Activated T-cell treated with anti-CD3 and anti-CD28 coated beads, Interleukin-2, amount 50 U/mL, for 48 hours (primary cell): ENCODE results near the gene LRCH1.
A peak's percentile ranks its signal among the peaks of the same experiment; 100 is the strongest.

Experiments used
- DNase-seq, 2 experiments: peaks; one replicate each; pipeline ENCODE4 v3.0.0-alpha.2; 2020

The LRCH1 gene

DNA sequence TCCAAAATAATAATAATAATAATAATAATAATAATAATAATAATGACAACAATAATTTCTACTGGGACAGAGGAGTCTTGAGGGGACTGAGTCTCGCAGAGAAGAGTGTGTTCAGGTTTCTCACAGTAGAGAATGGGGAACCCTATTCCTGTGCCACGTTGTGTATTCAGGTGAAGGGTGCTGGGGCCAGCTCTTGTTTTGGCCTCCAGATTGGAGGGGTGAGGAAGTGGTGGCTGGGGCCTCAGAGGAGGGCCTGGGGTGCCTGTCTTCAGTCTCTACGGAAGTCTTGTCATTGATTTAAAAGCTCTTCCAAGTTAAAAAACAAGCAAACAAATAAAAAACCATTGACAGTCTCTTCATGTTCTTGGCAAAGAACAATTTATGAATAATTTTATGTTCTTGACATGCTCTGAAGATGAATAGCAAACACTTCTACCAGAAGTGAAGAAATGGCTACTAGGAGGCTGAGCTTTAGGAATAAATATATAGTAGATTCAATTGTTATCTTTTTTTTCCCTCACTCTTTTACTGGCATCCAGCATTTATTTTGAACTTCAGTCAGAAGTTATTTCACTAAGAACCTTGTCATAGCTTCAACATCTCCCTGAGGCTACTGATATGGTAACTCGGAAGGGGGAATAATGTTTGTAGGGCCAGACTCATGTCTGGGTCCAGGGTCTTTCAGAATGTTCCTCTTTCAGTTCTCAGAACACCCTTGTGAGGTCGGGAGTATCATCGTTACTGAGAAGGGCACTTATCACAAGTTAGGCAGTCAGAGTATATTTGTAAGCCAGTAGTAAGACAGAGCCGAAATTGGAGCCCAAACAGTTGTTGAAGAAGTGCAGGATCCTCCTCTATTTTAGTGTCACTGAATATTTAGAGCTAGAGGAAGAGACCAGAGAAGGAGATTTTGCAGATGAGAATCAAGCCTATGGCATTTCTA is 13.1 kb downstream of the LRCH1 start:
- no peak for DNase-seq

DNA sequence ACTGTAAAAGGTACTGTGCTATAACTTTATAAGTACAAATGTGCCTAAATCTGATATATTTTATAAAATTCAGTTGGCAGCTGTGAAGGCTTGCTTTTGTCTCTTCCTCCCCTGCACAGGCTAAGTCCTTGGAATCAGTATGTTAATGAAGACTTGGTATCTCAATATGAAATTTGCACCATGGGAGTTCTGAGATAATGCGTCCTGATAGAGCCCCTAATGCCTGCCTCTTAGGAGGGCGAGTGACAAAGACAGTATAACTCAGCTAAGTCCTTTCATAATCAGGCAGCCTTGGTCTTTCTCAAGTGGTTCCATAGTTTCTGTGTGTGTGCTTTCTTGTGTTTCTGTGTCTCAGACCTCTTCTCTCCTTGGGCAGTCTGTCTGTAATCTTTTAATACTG is 14.7 kb downstream of the LRCH1 start:
- DNase-seq, result no peak

DNA sequence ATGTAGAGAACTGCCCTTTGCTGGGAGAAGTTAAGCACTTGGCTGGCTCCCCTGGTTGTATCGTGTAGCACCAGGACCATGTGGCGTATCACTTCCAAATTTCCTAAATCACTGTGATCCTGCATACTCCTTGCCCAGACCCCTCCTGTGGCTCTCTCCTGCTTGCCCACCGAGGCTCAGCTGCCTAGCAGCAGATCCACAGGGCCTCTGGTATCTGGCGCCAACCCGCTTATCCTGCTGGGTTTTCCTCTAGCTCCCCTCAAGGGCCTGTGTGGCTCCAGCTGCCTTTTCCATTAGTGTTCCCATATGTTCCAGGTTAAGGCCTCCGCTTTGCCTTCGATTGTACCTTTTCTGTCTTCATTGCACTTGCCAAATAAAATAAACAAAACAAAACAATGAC is 16.5 kb downstream of the LRCH1 start:
- no peak for DNase-seq

DNA sequence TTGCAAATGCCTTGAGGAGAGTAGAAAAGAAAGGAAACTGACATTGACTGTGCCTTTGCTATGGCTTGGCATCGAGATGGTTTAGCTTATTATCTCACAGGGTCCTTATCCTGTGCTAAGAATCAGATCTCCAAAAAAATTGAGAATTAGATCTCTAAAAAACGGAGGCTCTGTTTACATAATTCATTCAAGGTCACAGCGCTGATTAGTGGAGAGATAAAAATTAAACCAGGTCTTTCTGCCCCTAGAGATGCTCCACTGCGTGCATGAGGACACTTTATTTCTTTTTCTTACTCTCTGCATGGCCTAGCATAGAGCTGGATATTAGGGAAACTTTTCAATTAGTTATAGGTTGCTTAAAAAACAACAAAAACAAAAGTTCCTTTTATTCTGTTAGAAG is 17.3 kb downstream of the LRCH1 start:
- DNase-seq, result no peak

DNA sequence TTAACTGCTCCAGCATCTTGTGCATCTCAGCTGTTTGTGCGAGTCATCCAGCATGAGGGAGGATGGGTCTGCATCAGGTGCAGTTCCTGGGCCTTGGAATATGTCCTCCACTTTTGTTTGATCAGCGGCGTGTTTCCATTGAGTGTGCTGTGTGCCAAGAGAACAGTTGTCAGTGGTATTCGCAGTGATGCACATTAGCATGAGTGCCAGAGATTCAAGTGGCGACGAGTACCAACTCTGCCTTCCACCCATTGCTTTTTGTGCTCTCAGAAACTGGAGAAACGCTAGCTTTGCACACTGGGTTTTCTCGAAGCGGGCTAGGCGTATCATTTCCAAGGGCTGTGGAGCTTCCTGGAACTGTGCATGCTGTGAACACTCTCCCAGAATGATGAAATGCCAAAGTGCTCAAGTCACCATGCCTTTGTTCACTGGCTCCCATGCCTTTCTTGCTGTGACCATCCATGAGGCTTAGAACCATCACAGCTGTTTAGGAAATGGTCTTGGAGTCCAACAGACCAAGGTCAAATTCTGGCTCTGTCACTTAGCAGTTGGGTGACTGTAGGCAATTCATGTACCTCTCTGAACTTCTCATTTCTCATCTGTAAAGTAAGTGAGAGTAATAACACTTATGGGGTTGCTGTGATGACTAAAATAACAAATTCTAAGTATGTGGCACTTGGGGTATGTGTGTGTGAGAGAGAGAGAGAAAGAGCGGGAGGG is 18.4 kb downstream of the LRCH1 start:
- DNase-seq, result no peak

DNA sequence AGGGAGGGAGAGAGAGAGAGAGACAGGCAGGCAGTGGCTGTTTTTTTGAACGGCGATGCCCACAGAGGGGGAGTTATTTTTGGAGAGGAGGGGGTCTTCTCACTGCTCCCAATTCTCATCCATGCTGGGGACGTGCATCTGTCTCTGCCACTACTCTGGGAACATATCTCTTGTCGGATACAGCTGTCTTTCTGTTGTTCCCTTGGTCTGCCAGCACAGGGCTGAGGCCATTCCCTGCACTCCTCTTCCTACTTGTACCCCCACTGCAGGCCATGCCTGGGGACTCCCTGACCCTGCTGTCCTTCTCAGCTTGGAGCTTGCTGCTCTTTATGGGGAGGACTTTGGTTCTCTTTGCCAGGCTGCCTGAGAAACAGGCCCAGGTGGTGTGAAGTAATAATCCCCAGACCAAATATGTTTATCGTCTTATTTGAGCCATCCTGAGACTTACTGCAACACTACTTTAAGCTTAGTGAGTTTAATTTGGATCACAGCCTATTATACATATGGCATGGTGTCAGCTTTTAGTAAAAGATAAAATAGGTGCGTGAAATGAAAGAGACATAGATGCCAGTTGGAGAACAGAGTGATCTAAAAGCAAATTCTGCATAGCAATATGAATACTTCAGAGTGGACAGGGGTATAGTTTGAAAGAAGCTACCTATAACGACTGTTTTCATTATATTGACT is 19.1 kb downstream of the LRCH1 start:
- DNase-seq, result no peak

DNA sequence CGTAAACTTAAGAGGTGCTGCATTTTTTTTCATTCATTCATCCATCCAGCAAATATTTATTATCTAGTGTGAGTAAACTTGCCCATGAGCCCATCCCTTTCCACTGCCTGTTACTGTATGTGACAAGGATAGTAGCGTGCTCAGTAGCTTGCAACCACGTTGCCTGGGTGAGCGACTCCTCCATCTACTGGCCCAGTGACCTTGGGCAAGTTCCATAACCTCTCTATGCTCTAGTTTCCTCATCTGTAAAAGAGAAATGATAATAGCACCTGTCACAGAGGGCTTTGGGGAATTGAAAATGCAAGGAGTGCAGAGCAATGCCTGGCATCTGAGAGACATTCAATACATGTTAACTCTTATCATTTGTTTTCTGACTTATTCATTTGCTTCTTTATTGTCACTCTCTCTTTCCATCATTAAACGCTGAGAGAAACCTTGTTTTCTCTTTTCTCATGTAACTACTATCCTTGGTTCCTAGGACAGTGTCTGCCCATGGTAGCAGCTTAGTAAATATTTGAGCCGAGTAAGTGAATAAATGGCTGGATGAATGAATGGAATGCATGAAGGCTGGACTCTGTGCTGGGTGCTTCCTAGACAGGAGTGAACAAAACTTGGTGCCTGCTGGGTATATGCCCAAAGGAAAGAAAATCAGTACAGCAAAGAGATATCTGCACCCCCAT is 19.9 kb downstream of the LRCH1 start:
- no peak for DNase-seq

DNA sequence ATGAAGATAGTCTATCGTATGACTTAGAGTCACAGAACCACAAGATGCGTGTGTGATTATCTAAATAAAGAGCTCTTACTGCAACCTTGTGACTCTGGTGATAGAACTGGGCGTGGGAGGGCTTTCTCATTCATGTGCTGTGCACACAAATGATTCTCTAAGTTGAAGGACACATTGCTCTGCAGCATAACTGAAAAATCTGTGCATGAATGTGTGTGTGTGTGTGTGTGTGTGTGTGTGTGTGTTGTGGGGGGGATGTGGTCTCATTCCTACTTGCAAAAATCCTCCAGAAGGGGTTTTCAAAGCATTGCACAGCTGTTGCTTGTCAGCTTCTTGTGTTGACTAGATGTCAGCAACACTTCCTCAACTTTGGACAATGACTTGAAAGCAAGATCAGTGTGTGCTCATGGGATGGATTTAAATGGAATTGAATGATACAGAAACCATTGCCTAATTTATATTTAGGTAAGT is 22.4 kb downstream of the LRCH1 start:
- DNase-seq, result no peak

DNA sequence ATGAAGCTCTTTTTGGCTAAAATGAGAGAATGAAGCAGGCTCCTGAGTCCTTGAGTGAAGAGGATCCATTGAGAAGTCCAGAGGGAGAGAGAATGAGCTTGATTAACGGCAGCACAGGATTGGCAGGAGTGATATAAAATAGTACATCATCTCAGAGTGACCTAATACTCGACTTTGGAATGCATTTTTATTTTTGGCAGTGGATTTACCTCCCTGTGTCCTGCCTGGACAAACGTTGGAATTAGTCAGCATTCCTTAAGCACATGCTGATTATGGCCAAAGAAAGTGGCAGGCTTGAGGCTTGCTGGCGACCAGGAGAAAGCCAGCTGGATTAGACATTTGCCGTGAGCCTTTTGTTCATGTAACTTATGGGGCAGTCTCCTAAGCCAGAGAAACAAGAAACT is 22.9 kb downstream of the LRCH1 start:
- no peak for DNase-seq

DNA sequence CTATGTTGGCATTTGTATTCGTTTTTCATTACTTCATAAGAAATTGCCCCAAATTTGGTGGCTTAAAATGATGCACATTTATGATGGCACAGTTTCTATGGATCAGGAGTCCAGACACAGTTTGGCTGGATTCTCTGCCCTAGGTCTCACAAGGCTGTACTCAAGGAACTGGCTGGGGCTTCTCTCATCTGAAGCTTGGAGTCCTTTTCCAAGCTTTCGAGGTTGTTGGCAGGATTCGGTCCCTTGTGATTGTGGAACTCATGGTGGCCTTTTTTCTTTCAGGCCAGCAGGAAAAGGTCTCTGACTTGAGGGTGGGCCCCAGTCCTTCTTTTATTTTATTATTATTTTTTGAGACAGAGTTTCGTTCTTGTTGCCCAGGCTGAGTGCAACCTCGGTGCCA is 23.8 kb downstream of the LRCH1 start:
- DNase-seq, result no peak

DNA sequence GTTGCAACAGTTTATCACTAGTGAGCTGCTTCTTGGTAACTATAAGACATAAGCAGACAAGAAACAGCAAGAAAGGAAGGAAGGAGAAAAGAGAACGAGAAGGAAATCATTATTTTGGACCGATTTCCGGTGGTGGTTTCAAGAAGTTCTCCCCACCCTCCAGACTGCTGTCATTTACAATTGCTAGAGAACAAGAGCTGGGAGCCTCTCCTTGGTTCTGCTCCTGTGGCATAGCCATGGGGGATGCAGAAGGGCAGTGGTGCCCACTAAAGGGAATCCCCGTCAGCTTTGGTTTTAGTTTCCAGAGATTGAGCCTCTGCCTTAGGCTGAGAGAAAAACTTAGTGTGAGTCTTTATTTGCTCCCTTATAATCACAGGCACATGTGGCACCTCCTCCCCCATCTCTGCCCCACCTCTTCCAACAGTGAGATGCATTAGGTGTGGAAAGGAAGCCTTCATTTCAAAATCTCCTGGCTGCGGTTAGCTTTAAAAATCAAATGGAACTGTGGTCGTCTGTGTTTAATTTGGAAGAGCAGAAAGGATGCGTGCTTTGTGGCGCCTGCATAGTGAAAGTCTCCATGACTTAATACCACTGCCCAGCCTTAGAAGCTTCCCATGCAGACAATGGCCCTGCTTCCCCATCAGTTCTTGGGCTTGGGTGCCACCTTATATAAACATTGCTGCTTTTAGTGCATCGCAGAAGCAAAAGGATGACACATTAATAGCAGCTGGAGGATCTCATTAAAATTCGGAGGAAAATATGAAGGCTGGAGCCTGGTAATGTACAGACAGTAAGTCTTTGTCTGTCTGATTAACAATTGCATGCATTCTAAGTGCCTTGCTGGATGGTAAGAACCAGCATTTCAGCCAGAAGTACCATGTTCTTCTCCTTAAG is 25.0 kb downstream of the LRCH1 start:
- DNase-seq, result no peak

DNA sequence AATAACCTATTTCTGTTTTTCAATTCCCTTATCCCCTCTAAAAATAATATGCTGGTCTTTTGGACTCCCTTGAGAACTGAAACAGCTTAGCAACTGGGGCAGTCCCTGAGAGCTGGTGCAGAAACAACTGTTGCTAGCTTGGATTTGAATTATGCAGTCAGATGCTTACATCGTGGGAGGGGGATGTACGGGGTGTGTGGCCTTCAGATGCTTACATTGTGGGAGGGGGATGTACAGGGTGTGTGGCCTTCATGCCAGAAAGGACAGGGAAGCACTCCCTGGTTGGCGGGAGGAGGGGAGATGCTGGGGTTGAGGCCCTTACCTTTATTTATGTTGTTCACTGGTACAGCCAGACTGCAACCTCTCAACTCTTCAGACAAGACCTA is 25.6 kb downstream of the LRCH1 start:
- no peak for DNase-seq

DNA sequence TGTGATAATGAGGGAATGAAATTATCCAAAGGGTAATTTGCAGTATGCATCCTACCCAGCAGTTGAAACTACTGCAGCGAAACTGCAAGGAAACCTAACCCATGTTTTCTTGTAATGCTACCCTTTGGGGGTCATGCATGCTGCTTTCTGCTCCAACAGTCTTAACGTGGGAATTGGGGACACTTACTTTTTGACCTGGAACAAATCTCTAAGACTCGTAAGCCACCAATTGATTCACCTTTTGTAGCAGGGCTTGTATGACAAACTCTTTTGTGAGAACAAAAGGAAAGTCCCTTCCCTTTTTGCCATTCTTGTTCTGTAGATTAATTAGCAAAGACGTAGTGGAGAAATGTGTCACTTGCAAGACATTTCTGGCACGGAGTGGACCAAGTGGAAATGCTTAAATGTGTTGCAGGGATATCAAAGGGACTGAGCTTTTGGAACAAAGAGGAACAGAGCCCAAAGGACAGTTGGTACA is 27.4 kb downstream of the LRCH1 start:
- DNase-seq, result no peak

DNA sequence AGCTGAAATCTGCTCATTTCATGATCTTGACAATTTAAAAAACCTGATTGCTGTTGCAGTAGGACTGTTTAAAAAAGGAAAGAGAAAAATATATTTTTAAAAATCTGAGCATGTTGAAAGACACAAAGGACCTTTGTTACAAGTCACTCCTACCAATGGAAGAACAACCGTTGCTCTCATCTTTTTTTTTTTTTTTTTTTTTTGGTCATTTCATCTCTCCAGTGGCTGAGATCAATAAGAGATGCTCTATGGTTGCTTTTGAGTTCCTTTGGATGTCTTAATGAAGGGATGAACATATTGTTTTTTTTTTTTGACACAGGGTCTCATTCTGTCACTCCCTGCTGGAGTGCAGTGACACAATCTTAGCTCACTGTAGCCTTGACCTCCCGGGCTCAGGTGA is 29.2 kb downstream of the LRCH1 start:
- DNase-seq, result no peak

DNA sequence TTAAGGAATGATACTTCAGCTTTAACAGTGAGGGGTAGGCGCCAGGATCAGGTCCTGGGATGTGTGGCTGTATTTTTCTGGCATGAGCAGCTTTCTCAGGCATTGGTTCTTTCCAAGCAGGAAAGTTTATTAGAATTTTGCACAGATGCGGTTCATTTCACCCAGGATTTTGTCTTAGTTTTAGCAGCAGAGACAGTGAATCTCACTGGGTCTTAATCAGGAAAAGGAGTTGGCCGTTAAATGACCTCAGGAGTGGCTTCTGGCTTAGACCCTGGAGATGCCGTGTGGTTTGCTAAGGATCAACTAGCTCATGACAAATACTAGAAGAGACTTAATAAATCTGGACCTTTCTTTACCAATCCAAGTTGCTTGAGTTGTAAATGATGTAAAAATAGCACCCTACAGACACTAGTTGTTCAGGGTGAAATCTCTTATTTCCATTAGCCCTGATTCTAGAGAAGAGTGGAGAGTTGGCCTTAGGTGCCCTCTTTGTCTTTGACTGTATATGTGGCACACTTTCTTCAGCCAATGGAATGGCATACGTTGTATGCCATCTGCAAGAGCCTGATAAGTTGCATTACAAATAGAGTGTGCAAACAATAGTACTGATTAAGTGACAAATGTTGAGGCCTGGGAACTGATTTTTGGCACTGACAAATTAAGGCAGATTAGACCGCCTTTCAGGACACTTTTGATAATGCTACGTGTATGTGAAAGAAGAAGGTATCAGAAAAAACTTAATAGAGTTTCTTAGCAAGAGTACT is 34.0 kb downstream of the LRCH1 start:
- no peak for DNase-seq

DNA sequence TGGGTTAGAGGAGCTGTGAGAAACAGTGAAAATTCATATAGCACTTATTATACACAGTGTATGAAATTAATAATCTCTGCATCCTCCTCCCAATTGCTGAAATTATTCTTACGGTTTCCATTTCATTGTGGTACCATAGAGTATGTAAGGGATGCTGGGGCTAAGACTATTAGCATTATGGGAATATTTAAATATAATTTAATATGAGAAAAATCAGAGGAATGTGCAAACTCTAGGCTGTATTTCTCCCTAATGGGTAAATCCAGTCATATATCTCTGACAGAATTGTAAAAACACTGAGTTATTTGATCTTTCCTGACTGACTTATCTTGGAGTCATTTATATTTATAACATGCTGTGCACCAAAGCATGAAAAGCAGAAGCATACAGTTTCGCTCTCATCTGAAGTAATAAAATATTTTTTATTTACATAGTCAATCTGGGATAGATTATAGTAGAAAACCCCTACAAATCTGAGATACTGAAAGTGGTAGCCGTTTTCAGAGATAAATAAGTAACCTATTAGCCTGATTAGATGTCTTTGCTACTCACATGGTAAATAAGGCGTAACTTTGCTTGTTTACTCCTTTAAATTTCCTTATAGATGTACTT is 34.9 kb downstream of the LRCH1 start:
- DNase-seq, result no peak

DNA sequence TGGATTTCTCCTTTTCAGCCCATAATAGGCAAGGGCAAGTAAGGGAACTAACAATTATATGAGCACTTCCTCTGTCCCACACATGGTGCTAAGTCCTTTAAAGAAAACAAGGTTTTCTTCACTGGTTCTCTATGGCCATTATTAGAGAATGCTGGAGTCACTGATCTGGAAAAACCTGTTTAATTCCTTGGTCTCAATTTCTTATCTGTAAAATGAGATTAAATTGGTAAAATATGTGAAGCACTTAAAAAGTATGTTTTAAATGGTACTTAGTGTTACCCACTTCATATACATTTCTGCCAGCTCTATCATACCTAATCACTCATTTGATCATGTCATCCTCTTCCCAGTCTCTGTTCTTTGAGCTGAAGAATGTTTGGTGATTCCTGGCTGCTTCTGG is 39.4 kb downstream of the LRCH1 start:
- DNase-seq, result no peak

DNA sequence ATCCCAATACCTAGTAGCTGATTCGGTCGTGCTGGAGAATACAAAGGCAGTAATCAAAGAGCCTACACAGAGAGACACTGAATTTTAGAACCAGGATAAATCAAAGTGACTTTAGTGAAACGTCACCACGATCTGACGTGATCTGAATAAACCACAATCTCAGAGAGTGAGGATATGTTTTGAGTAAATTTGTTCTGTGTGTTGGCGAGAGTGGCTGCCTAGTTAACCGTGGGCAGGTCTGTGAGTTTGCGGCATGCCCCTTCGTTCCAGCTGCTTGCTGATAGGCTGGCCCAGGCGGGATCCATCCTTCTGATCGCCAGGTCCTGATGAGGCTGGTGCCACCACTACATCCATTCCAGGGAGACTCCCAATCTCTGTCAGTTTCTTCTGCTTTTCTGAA is 40.4 kb downstream of the LRCH1 start:
- peak; percentile 62 to 69 for DNase-seq

DNA sequence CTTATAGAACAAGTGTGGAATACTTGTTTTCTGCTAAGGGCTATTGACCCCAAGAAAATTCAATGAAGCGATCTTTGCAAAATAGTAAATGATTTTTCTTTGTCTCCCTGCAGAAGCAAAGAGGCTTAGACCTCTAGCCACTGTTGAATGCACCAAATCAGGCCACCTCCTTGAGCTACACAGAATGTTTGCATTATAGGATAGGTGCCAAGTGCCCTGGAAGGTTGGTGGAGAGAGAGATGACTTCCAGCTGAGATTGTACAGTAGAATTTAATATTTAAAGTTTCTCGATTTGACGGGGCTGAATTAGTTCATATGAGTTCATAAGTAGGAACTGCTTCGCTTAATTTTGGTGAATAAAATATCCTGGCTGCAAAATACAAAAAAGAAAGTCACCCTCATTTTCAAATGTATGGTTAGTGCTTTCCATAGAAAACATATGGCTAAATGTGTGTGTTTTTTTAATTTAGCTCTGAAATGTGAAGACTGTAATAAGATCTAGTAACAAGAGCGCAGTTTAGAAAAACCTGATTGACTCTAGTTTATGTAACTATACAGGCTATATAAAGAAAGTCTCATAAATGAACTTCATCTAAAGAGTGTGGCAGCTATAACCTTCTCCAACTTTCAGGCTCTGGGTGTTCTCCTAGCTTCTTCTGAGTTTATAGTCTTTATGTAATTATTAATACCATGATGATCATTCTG is 41.6 kb downstream of the LRCH1 start:
- no peak for DNase-seq
